ENCODE data around the gene GNAS. TPM values are rescaled to one million over a fixed set of nuclear protein-coding genes. Genes with fewer than 3 reads are reported as not detected.

Gene GNAS
- total RNA-seq, 4 donors from 2014 or later: 334 to 513 (median 458) TPM

DNA sequence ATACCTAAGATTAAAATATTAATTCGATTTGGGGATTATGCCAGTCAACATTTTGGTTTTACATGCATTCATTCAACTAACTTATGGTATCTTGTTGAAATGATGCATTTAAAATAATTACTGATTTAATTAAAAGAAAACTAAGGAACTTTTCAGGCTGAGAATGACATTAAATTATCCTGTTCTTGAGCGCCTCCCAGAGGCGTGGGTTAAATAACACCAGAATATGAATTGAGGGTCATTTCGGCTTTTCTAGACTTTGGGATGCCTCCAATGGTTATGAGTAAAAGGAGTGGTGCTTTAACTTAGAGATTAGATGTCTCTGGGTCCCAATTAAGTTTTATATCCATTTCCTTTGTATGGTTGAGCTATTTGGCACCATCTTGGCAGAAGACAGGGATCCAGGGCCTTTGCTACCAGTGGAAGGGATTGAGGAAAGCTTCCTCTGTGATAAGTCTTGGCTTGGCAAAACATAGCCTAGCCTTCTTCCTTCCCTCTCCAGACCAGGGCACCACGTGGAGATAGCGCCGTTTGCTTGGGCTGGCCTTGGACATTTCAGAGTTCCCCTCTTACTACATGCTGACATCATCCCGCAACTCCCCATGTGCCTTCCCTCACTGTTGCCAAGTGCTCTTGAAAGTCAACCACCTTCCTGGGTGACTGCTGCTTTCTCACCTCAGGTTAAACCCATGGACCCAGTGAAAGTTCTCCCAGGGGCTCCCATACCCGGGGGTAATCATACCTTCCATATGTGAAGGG lies 28.7 kb downstream of the GNAS start:
- H3K4me3 ChIP-seq: no peak overlapping the region
- no peaks in the 10 kb centered on the region for H3K9me3 ChIP-seq
- no peaks in the 10 kb centered on the region for H3K36me3 ChIP-seq
- peaks cover 0 to 5% (median 0%) of the 10 kb centered on the region in 4 donors for H3K27me3 ChIP-seq
- H3K4me1 ChIP-seq: peaks cover 0 to 4% (median 0%) of the 10 kb centered on the region in 3 donors
- H3K27ac ChIP-seq: no peak overlapping the region
- WGBS, 2 donors: 83 to 84% methylated on average over 8 to 9 of the region's 9 CpGs
- intact Hi-C loops (cut with DNase I): no loop called here
- TF ChIP-seq POLR2A (IDR thresholded peaks at IDR 0.05) (no peak), CTCF (IDR thresholded peaks at IDR 0.05) (peak in 1 of 6 experiments; percentile 15)
- no peak for DNase-seq

DNA sequence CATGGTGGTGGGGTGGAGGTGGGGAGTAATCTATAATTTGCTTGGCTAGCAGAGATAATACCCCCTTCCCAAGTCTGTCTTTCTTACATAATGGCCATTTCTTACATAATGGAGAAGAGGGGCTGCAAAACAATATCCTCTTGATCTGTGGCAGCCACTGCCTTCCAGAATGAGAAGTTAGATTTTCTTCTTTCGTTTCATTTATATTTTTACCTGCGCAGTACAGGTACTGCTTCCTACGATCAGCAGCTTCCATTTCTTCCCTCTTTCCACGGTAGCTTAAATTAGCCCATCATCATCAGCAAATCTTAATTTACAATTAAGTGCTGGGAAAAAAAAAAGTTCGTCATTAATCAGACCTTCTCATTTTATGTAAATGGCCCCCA lies 30.2 kb downstream of the GNAS start:
- 87 to 90% methylated on average over 5 of the region's 5 CpGs for WGBS, 2 donors
- Histone ChIP-seq H3K27ac (no peak overlapping the region), H3K27me3 (peaks cover 0 to 5% (median 0%) of the 10 kb centered on the region in 4 donors), H3K9me3 (no peaks in the 10 kb centered on the region), H3K4me3 (no peak overlapping the region), H3K36me3 (no peaks in the 10 kb centered on the region), H3K4me1 (peaks cover 0 to under 1% (median 0%) of the 10 kb centered on the region in 3 donors)
- no peak for TF ChIP-seq POLR2A (IDR thresholded peaks at IDR 0.05)
- no peak for TF ChIP-seq CTCF (IDR thresholded peaks at IDR 0.05)
- DNase-seq: no peak
- intact Hi-C loops (cut with DNase I): no loop called here

DNA sequence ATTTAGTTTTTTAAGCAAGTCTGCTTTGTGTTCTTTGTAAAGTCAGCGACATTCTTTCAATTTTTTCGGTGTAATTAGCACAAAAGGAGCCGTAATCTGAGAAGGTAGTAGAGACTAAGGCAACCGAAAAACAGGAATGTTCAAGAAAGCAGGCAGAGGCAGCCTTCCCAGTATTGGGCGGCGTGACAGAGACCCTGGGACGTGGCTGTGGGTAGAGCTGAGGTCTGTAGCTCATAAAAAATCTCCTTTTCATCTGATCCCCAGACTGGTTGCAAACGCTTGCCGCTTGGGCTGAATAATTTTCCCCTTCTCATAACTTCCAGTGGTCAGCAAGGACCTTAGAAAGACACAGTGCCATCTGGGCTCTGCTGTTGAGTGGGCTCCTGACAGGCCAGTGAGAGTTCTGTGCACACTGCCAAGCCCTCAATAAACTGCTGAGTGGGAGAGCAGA lies 30.8 kb downstream of the GNAS start:
- no peak for DNase-seq
- H3K27ac ChIP-seq: no peak overlapping the region
- intact Hi-C loops (cut with DNase I): no loop called here
- no peaks in the 10 kb centered on the region for H3K9me3 ChIP-seq
- H3K36me3 ChIP-seq: no peaks in the 10 kb centered on the region
- TF ChIP-seq POLR2A (IDR thresholded peaks at IDR 0.05): no peak
- no peak for TF ChIP-seq CTCF (IDR thresholded peaks at IDR 0.05)
- peaks cover 0 to 7% (median 0%) of the 10 kb centered on the region in 3 donors for H3K4me1 ChIP-seq
- no peak overlapping the region for H3K4me3 ChIP-seq
- WGBS, 2 donors: 82 to 85% methylated on average over 9 of the region's 9 CpGs
- peaks cover 0 to 5% (median 0%) of the 10 kb centered on the region in 4 donors for H3K27me3 ChIP-seq

- peaks cover 0 to 7% (median 0%) of the 10 kb centered on the region in 3 donors for H3K4me1 ChIP-seq
- DNase-seq: no peak
- intact Hi-C loops (cut with DNase I): no loop called here
- no peak overlapping the region for H3K27ac ChIP-seq
- no peaks in the 10 kb centered on the region for H3K36me3 ChIP-seq
- no peak for TF ChIP-seq CTCF (IDR thresholded peaks at IDR 0.05)
- no peak for TF ChIP-seq POLR2A (IDR thresholded peaks at IDR 0.05)
- H3K27me3 ChIP-seq: peaks cover 0 to 5% (median 0%) of the 10 kb centered on the region in 4 donors
- no peak overlapping the region for H3K4me3 ChIP-seq
- H3K9me3 ChIP-seq: no peaks in the 10 kb centered on the region
- WGBS, 2 donors: 87 to 90% methylated on average over 2 to 3 of the region's 3 CpGs
These were observed 32.5 kb downstream of the GNAS start for GRCh38 chr20:58884966-58885365.

GRCh38 chr20:58886546-58886945 lies 34.0 kb downstream of the GNAS start:
- H3K4me3 ChIP-seq: no peak overlapping the region
- DNase-seq: no peak
- H3K4me1 ChIP-seq: peaks cover 0 to 12% (median 0%) of the 10 kb centered on the region in 3 donors
- H3K27me3 ChIP-seq: peaks cover 0 to 5% (median 0%) of the 10 kb centered on the region in 4 donors
- TF ChIP-seq POLR2A (IDR thresholded peaks at IDR 0.05): no peak
- TF ChIP-seq CTCF (IDR thresholded peaks at IDR 0.05): no peak
- H3K9me3 ChIP-seq: no peaks in the 10 kb centered on the region
- intact Hi-C loops (cut with DNase I): no loop called here
- H3K27ac ChIP-seq: no peak overlapping the region
- no peaks in the 10 kb centered on the region for H3K36me3 ChIP-seq

Measured in esophagus squamous epithelium (tissue), 5 donors.